DMS 273 treated with DMSO at 0.1 percent for 48 hours (cell line): ENCODE data around the gene DRAP1.
"Not testable (repeated sequence)": the region's sequence is repeated elsewhere in the genome, so short reads cannot be mapped to it uniquely, and the experiment has no call there.

Experiments used
- DNase-seq: peaks from one replicate; lab custom pipeline; 2025; lab: John Stamatoyannopoulos, UW

Gene DRAP1

DNA sequence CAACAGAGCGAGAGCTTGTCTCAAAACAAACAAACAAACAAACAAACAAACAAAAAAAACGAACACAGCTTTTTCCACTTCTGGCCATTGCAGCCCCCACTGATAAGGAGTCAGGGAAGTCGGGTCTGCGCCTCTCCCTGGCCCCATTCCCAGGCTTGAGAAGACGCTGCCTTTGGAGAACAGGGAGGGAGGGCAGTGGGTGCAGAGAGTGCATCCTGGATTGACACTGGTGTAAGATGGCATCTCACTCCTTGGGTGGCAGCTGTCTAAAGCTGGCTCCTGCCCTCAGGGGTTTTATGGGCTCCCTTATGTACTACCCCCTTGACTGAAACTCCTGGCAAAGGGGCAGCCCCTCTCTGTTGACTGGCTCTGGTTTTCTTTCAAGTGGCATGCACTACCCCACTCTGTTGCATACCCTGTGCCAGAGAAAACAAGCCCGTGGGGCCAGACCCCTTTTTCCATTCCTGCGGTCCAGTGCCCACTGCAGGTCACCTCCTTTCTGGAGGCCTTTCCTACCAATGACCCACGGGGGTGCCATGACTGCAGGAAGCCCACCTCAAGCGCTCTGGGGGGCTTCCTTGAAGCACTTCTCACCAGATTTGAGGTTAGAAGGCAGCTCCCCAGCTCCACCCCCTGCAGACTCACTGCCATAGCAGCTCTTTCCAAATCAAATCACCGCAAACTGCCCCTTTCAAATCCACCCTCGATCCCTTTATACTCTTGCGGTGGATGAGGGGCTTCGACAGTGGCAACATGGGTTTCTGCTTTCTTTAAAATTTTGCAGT, 12.7 kb downstream of the DRAP1 start:
- no peak for DNase-seq

DNA sequence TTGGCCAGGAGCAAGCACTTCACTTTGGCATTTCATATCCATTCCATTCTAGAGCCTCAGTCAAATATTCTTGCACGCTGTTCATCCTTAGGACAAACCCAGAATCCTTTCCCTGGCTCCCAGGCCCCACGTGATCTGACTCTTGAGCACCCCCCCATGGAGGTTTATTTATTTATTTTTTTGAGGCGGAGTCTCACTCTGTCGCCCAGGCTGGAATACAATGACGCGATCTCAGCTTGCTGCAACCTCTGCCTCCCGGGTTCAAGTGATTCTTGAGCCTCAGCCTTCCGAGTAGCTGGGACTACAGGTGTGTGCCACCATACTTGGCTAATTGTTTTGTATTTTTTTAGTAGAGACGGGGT, 13.3 kb downstream of the DRAP1 start:
- no peak for DNase-seq

DNA sequence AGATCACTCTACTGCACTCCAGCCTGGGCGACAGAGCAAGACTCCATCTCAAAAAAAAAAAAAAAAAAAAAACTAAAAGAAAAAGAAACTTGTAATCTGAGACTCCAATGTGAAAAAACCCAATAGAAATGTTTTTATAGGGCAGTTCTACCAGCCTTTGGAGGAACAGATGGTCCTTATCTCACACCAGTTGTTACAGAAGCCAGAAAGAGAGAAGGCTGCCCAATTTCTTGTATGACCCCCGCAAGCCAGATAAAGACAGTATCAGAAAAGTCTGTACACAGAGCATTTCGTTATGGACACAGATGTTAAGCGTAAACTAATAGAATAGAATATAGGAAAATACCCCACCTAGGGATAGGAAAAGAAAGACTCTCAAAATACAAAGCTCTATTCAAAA, 14.8 kb downstream of the DRAP1 start:
- peak; percentile 80 for DNase-seq

DNA sequence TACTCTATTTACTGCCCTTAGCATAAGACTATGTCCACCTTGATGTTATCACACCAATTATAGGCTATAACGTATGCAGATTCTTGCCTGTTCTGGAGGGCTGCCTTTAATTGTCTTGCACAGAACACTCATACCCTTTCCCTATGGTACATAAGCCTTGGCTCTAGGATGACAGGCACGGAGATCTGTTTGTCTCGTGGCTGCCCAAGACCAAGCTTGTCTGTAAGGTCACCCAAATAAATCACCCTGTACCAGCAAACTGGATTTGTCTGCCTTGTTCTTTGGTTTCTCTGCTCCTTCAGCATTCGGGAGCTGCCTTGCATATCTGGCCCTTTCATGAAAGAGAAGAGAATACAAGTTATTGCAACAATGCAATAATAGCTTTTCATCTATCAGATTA, 18.5 kb downstream of the DRAP1 start:
- DNase-seq: no peak

DNA sequence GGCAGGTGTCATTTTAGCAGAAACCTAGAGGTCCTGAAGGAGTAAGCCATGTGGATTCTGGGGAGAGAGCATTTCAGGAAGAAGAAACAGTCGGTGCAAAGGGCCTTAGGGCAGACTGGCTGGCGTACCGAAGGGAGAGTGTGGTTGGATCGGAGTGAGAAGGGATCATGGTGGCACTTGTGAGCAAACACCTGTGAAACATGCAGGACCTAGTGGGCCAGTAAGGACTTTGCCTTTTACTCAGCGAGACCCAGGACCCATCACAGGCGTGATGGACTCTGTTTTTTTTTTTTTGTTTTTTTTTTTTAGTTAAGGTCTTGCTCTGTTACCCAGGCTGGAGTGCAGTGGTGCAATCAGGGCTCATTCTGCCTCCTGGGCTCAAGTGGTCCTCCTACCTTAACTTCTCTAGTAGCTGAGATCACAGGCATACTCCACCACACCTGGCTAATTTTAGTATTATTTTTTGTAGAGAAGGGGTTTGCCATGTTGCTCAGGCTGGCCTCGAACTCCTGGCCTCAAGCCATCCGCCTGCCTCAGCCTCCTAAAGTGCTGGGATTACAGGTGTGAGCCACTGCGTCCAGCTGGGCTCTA, 22.6 kb downstream of the DRAP1 start:
- no peak for DNase-seq

DNA sequence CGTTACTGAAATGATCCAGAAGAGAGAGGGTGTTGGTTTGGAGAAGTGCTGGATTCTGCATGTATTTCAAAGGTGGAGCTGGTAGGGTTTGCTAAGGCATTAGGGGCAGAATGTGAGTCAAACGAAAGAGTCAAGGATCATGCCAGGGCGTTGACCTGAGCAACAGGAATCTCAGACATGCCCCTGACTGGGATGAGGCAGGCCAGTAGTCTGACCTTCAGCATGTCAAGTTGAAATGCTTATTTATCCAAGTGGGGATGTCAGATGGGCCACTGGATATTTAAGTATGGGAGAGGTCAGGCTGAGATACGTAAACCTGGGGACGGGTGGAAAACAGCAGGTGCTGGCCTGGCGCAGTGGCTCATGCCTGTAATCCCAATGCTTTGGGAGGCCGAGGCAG, 23.3 kb downstream of the DRAP1 start:
- DNase-seq: no peak

DNA sequence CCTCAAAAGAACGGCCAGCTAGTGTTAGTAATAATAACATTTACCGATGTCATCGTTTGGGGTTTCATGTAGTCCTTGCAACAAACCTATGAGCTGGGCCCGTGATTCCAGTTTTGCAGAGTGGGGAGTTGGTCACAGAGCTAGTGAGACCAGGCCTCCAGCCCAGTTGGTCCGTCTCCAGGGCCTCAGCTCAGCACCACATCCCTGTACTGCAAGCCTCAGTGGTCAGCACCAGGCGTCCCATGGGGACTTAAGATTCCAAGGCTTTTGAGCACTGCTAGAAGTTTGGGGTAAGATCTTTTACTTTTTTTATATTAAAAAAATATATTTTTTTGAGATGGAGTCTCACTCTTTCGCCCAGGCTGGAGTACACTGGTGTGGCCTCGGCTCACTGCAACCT, 25.0 kb downstream of the DRAP1 start:
- no peak for DNase-seq

DNA sequence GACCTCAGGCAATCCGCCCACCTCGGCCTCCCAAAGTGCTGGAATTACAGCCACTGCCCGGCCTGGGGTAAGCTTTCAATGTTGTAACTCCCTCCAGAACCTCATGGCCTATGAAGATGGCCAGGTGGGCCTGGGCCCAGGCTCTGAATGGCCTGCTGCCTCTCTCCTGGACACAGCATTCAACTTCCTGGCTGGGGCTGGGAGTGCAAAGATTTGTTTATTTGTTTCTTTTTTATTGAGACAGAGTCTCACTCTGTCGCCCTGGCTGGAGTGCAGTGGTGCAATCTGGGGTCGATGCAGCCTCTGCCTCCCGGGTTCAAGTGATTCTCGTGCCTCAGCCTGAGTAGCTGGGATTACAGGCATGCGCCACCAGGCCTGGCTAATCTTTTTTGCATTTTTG, 25.5 kb downstream of the DRAP1 start:
- no peak for DNase-seq

DNA sequence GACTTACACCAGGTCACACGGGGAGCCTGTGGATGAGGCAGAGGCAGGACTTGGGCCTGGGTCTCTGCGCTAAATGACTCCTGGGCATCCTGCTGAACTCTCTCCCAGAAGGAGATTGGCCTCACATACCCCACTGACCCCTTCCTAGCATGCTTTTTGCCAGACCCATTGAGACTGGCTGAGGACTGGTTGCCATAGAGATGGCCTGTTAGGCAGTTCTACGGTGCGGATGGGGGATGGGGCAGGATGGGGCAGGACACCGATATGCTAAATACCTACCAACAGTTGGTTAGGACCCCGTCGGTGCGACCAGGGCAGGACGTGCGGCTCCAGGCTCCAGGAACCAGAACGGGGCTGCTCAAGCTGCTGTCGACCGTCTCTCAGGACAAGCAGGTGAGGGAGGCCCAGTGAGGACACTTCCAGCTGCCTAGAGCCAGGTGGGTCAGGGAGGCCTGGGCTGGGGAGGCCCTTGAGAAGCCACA, 26.2 kb downstream of the DRAP1 start, which contains the start of gene TSGA10IP:
TSS of gene TSGA10IP (plus strand) at position 51 of the 482 bp plus-strand sequence. CDS start at position 247, 196 bp downstream.
- no peak for DNase-seq

DNA sequence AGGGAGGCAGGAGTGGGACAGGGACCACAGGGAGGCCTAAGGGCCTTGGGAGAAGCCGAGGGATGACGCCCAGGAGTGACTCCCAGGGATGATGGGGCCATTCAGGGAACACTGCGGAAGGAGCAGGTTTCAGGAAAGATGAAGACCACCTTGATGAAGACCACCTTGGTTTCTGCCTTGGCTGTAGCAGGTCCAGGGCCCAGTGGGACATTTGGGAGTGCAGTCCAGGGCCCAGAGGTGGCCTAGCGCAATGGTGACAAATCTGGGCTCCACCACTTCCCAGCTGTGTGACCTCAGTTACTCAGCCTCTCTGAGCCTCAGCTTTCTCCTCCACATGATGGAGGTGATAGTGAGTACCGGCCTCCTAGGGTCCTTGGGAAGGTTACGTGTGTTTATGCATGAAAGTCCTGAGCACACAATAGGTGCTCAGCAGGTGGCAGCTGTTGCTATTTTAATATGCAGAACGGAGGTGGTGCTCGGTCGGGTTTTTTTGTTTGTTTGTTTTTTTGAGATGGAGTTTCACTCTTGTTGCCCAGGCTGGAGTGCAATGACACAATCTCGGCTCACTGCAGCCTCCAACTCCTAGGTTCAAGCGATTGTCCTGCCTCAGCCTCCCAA, 26.8 kb downstream of the DRAP1 start:
- DNase-seq: no peak

DNA sequence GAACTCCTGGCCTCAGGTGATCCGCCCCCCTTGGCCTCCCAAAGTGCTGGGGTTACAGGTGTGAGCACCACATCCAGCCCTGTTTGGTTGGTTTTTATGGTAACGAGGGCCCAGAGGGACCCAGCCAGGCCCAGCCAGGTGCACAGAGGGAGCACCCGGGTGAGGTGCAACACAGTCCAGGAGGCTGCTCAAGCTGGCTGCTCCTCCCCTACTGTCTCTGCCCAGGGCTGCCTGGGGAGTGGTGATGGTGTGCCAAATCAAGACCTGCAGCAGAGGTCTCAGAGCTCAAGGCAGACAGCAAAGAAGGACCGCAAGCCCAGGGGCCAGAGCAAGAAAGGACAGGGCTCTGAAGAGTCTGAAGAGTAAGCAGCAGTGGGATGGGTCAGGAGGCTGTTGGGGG, 27.4 kb downstream of the DRAP1 start:
- no peak for DNase-seq

DNA sequence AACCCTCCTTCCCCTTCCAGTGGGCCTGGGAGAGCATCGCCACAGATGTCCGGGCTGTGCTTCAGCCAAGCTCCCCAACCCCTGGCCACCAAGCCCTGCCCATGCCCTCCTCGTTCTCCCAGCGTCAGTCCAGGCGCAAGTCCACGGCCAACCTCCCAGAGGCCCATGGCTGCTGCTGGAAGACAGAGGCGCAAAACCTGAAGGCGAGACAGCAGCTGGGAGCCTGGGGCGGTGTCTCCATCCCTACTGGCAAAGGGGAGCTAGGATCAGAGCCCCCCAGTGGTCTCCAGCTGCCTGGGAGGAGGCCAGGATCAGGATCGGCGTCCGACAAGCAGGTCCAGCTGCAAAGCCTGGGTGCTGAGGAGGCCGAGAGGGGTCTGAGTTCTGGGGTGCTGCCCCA, 27.9 kb downstream of the DRAP1 start:
- no peak for DNase-seq

DNA sequence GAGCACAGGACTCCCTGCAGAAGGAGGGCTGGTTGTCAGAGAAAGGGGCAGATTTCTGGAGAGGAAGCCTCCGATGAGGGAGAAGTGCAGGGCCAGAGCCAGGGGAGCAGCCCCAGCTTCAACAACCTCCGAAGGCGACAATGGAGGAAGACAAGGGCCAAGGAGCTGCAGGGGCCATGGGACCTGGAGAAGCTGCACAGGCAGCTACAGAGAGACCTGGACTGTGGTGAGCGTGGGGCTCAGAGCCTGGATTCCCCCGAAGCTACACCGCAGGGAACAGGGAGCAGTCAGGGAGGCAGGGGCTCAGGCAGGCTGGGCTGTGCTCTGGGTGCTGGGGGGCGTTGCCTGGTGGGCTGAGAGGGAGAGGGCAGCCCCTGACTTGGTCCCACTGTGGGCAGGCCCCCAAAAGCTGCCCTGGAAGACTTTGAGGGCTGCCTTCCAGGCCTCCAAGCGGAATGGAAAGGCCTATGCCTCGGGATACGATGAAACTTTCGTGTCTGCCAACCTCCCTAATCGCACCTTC, 28.4 kb downstream of the DRAP1 start:
- no peak for DNase-seq

DNA sequence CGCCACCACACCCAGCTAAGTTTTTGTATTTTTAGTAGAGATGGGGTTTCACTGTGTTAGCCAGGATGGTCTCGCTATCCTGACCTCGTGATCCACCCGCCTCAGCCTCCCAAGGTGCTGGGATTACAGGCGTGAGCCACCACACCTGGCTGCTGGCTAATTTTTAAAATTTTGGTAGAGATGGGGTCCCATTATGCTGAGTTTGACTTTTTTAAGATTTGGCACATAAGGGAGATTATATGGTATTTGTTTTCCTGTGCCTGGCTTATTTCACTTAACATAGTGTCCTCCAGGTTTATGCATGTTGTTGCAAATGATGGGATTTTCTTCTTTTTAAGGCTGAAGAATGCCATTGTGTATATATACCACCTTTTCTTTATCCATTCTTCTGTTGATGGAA, 31.5 kb downstream of the DRAP1 start:
- not testable (repeated sequence) for DNase-seq

DNA sequence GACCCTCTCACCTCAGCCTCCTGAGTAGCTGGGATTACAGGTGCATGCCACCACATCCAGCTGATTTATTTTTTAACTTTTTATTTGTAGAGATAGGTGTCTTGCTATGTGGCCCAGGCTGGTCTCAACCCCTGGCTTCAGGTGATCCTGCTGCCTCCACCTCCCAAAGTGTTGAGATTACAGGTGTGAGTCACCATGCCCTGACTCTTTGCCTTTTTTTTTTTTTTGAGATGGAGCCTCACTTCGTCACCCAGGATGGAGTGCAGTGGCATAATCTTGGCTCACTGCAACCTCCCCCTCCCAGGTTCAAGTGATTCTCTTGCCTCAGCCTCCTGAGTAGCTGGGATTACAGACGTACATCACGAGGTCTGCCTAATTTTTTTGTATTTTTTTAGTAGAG, 32.4 kb downstream of the DRAP1 start:
- DNase-seq: not testable (repeated sequence)

DNA sequence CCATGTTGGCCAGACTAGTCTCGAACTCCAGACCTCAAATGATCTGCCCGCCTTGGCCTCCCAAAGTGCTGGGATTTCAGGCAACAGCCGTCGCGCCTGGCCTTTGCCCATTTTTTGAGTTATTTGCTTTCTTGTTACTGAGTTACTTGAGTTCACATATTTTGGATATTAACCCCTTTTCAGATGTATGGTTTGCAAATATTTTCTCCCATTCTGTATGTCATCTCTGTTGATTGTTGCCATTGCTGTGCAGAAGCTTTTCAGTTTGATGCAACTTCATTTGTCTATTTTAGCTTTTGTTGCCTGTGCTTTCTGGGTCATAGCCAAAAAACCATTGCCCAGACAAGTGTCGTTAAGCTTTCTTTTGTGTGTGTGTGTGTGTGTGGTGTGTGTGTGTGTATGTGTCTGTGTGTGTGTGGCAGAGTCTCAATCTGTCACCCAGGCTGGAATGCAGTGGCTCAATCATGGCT, 32.9 kb downstream of the DRAP1 start:
- no peak for DNase-seq

DNA sequence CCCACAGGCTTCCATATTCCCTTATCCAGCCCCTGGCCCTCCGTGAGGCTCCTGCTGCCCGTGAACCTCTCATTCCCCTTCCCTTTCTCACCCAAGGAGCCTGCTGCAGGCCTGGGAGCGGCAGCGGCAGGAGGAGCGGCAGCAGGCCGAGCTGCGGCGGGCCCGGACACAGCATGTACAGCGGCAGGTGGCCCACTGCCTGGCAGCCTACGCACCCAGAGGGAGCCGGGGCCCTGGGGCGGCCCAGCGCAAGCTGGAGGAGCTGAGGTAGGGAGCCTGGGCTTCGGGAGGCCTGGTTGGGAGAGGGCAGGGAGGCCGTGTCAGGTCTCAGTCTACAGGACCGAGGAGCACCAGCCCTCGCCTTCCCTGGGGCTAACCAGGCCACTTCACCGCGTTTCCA, 34.2 kb downstream of the DRAP1 start:
- no peak for DNase-seq

DNA sequence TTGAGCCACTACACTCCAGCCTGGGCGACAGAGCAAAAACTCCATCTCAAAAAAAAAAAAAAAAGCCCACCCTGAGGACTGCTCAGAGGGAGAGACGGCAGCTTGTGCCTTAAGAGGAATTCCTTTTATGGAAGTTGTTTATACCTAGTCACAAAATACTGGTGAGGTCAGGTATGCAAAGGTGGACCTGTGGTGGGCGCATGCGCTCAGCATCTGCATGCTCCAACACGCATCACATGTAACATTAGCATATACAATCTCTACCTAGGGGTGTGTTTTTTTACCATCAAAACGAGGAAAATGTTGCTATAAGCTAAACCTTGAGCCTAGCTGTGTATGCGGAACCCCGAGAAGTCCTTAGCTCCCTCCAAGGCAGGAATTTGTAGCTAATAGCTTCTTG, 35.5 kb downstream of the DRAP1 start:
- DNase-seq: no peak

DNA sequence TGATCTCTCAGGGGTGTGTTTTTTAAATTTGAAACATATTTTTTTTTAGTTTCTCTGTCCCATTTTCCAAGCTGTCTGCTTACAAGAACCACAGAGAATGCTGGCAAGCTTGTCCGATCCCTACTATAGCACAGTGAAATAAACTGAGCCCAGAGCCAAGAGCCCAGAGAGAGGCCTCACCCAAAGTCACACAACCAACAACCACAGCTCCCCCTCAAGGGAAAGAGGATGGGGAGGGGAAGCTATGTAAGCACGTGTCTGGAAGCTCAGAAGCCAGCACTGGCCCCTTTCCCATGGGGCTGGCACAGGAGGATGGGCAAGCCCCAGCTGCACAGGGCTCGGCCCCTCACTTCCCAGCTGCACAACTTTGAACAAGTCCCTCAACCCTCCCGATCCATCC, 39.1 kb downstream of the DRAP1 start:
- DNase-seq: no peak

DNA sequence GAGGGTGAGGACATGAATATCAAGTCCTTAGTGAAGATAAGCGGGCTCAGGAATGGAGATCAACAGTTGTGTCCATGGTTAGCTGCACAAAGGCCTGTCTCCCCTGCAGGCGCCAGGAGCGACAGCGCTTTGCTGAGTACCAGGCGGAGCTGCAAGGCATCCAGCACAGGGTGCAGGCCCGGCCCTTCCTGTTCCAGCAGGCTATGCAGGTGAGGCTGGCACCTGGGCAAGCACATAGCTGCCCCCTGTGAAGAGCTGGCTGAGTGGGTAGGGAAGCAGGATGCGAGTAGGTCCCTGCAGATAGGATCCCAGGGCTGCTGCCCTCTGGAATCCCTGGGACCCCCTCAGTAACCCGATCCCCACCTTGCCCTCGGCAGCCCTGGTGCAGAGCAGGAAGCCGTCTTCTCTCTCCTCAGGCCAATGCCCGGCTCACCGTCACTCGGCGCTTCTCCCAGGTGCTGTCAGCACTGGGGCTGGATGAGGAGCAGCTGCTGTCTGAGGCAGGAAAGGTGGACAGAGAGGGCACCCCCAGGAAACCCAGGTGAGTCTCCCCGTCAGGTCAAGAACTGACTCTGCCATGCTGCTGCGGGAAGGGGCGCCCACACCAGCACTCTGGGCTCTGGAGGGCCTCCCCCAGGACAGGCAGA, 39.7 kb downstream of the DRAP1 start:
- DNase-seq: no peak

DNA sequence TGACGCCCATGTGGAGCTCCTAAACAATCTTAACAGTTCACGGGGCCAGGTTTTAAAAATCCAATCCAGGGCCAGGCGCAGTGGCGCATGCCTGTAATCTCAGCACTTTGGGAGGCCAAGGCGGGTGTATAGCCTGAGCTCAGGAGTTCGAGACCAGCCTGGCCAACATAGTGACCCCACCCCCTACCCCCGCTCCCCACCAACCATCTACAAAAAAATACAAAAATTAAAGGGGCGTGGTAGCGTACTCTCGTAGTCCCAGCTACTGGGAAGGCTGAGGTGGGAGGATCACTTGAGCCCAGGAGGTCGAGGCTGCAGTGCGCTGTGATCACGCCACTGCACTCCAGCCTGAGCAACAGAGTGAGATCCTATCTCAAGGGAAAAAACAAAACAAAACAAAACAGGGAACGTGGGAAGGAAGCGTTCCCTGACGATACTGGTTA, 41.6 kb downstream of the DRAP1 start:
- DNase-seq: no peak
